GM21423 (cell line): ENCODE data around the gene ARHGAP6.

ENCODE experiments used
- ATAC-seq: cut with Tn5 transposase; IDR thresholded peaks from one replicate; pipeline ENCODE4 v1.9.1; 2021; ENCODE audit warnings: mild to moderate bottlenecking, moderate library complexity; ENCODE audit not compliant: unreplicated experiment

Gene ARHGAP6

GRCh38 chrX:11665168-11666111 lies at the start of gene ARHGAP6:
Gene ARHGAP6 (minus strand): TSS chrX:11665920. CDS start chrX:11664828, 1,092 bp downstream.
- ATAC-seq = no peak

- ATAC-seq = no peak
Observed at GRCh38 chrX:11704725-11705495, 39.2 kb upstream of the ARHGAP6 start.

GRCh38 chrX:11703855-11704254 lies 38.1 kb upstream of the ARHGAP6 start:
- no peak for ATAC-seq

- ATAC-seq = no peak
Observed at GRCh38 chrX:11702965-11703631, 37.4 kb upstream of the ARHGAP6 start.

GRCh38 chrX:11702420-11702819 lies 36.7 kb upstream of the ARHGAP6 start:
- no peak for ATAC-seq

GRCh38 chrX:11698702-11699101 lies 33.0 kb upstream of the ARHGAP6 start:
- ATAC-seq = no peak

- no peak for ATAC-seq
Observed at GRCh38 chrX:11688201-11688600, 22.5 kb upstream of the ARHGAP6 start.

GRCh38 chrX:11687157-11687556 lies 21.4 kb upstream of the ARHGAP6 start:
- ATAC-seq = no peak

- no peak for ATAC-seq
Observed at GRCh38 chrX:11683057-11683456, 17.3 kb upstream of the ARHGAP6 start.

GRCh38 chrX:11678158-11678557 lies 12.4 kb upstream of the ARHGAP6 start:
- ATAC-seq = no peak

- no peak for ATAC-seq
Observed at GRCh38 chrX:11672213-11672612, 6.5 kb upstream of the ARHGAP6 start.

GRCh38 chrX:11670316-11670715 lies 4.6 kb upstream of the ARHGAP6 start:
- no peak for ATAC-seq

GRCh38 chrX:11666952-11667685 lies 1.4 kb upstream of the ARHGAP6 start:
- no peak for ATAC-seq

- ATAC-seq = no peak
Observed at GRCh38 chrX:11666164-11666563, 444 bp upstream of the ARHGAP6 start.

GRCh38 chrX:11664211-11665167 lies 1.2 kb downstream of the ARHGAP6 start:
- ATAC-seq = no peak

GRCh38 chrX:11663875-11664210 lies 1.9 kb downstream of the ARHGAP6 start:
- ATAC-seq = no peak

- ATAC-seq = no peak
Observed at GRCh38 chrX:11655282-11656015, 10.3 kb downstream of the ARHGAP6 start.

GRCh38 chrX:11648705-11649519 lies 16.8 kb downstream of the ARHGAP6 start:
- ATAC-seq = no peak
